Hypothalamus (tissue), 51 donors: ENCODE data around the gene COX8A.

ENCODE experiments used
- DNase-seq, 51 donors: peaks; one replicate each; lab custom pipeline; 2025; lab: John Stamatoyannopoulos, UW

COX8A gene

GRCh38 chr11:64018310-64018709, 43.9 kb downstream of the COX8A start:
- no peak for DNase-seq

- DNase-seq, result no peak
Measured at GRCh38 chr11:64019106-64020037, 45.0 kb downstream of the COX8A start.

- DNase-seq, result no peak
Measured at GRCh38 chr11:64020976-64021756, 46.7 kb downstream of the COX8A start.

GRCh38 chr11:64021757-64022093, 47.3 kb downstream of the COX8A start:
- DNase-seq, result no peak

- DNase-seq, result no peak
Measured at GRCh38 chr11:64022125-64022784, 47.8 kb downstream of the COX8A start.

- DNase-seq, result no peak
Measured at GRCh38 chr11:64023712-64024710, 49.6 kb downstream of the COX8A start.

GRCh38 chr11:64025205-64025604, 50.8 kb downstream of the COX8A start:
- DNase-seq, result no peak
